Epithelial cell of proximal tubule (primary cell): ENCODE data around the gene NR6A1. TPM values are rescaled to one million over a fixed set of nuclear protein-coding genes. Genes with fewer than 3 reads are reported as not detected.
A peak's percentile ranks its signal among the peaks of the same experiment; 100 is the strongest.

Experiments used
- DNase-seq: peaks from one replicate; pipeline ENCODE4 v3.0.0-alpha.2; 2011; ENCODE audit warnings: low read depth
- H3K4me3 ChIP-seq: 2 replicates; pipeline ENCODE4 v1.5.1; 2011; ENCODE audit warnings: low read depth, mild to moderate bottlenecking, low read length
- total RNA-seq: library from RNA; depleted of rRNA; stranded (reverse); fragments of >200 nt; gene quantifications from 2 replicates; pipeline ENCODE4 v1.2.3, GENCODE V29; 2015
- TF ChIP-seq, protein P1 (sequence below): conservative IDR thresholded peaks from 2 replicates; pipeline ENCODE4 v1.5.1; 2012; ENCODE audit warnings: low read depth, mild to moderate bottlenecking, low read length

Gene NR6A1
- total RNA-seq, 1 donor from 2014 or later, result 2.0 TPM

DNA sequence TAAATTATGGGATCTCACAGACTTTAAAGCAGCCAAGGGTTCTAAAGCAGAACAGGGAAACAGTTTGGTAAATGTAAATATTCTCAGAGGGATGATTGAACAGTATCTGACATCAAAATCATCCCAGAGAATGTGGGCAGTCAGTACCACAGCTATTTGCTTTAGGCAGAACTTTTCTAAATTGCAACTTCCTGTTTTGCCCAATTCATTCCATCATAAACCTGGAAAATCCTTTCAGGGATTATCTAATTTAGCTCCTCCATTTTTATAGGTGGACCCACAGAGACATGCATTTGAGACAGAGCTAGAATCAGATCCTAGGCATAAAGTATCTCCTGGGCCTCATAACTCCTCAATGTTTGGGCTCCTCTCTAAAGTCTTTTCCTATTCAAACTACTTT lies 12.4 kb downstream of the NR6A1 start:
- no peak overlapping the region for H3K4me3 ChIP-seq
- TF ChIP-seq, protein P1, sequence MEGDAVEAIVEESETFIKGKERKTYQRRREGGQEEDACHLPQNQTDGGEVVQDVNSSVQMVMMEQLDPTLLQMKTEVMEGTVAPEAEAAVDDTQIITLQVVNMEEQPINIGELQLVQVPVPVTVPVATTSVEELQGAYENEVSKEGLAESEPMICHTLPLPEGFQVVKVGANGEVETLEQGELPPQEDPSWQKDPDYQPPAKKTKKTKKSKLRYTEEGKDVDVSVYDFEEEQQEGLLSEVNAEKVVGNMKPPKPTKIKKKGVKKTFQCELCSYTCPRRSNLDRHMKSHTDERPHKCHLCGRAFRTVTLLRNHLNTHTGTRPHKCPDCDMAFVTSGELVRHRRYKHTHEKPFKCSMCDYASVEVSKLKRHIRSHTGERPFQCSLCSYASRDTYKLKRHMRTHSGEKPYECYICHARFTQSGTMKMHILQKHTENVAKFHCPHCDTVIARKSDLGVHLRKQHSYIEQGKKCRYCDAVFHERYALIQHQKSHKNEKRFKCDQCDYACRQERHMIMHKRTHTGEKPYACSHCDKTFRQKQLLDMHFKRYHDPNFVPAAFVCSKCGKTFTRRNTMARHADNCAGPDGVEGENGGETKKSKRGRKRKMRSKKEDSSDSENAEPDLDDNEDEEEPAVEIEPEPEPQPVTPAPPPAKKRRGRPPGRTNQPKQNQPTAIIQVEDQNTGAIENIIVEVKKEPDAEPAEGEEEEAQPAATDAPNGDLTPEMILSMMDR, result no peak
- DNase-seq, result no peak

DNA sequence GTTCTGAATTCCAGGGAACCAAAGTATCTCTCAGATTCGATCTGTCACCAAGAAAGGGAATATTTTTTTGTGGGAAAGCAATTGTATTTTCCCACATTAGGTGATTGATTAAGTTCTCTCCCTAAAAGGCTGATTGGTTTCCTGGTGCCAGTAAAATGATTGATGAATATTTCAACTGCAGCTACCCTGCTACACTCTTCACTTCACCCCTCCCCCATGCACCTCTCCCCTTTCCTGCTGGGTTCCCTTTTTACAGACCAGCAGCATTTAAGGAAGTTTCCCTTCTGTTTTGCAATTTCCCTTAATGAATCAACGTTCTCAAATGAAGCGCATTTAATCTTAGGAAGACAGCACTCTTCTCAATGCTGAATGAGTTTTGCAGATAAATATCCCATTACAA lies 13.1 kb downstream of the NR6A1 start:
- H3K4me3 ChIP-seq, result no peak overlapping the region
- no peak for DNase-seq
- TF ChIP-seq, protein P1, result no peak

DNA sequence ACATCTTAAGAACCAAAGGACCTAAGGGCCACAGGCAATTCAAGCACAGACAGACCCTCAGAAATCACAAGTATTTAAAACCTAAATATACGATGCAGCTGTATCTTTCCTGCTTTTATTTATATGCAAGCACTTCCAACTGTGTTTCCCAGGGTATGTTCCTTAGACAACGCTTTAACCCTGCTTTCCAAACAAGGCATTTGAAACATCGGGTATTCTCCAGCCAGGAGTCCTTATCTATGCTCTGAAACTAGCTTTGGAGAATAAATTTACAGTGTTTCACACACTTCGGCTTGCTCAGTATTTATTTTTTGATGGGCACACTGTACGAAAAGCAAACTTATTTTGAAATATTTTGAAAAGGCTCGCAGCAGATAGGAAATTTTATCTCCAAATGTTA lies 13.5 kb downstream of the NR6A1 start:
- DNase-seq, result no peak
- H3K4me3 ChIP-seq, result no peak overlapping the region
- TF ChIP-seq, protein P1, result no peak

- TF ChIP-seq, protein P1, result no peak
- DNase-seq, result no peak
- H3K4me3 ChIP-seq, result no peak overlapping the region
Measured at GRCh38 chr9:124756011-124756410, 15.1 kb downstream of the NR6A1 start.

DNA sequence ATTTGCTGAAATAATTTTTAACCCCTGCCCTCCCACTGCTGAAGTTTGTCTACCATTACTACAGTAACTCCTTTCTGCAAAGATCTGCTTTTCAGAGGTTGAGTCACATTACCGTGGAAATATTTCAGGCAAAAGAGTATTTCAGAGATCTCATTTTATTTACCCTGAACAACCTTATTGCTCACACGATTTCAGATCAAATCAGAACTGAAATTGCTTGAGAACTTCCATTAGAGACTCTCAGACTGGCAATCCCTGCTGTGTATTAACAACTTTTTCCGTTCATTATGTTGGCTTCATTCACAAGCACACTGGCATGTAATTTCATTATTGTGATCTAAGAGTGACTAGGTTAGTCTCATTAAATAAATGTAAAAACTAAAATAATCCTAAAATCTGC lies 16.1 kb downstream of the NR6A1 start:
- no peak overlapping the region for H3K4me3 ChIP-seq
- DNase-seq, result no peak
- TF ChIP-seq, protein P1, result no peak

GRCh38 chr9:124754289-124754688 lies 16.8 kb downstream of the NR6A1 start:
- H3K4me3 ChIP-seq, result no peak overlapping the region
- DNase-seq, result no peak
- TF ChIP-seq, protein P1, result peak; percentile 49

DNA sequence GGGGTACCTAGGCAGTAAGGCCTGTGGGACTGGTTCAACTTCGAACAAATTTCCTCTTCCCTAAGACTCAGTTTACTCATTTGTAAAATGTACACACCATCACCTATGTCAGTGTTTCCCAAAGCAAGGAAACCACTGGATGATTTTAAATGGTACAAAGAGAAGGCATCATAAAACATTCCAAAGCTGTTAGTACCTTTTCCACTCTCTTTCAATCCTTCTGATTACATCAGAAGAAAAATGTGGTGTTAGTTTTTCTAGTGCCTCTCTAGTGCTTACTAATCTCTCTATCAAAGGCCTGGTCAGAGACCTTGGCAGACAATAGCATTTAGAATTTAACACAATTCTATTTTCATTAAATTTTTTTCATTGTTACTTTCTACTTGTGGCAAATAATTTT lies 18.1 kb downstream of the NR6A1 start:
- no peak overlapping the region for H3K4me3 ChIP-seq
- TF ChIP-seq, protein P1, result no peak
- DNase-seq, result no peak
